Iris pigment epithelial cell (primary cell): ENCODE measurements around the gene ATP5F1D.
A peak's percentile ranks its signal among the peaks of the same experiment; 100 is the strongest.

ENCODE experiments used
- DNase-seq: peaks from one replicate; pipeline ENCODE4 v3.0.0-alpha.2; 2011; ENCODE audit warnings: low read depth

ATP5F1D gene

GRCh38 chr19:1259206-1259875 lies 17.8 kb downstream of the ATP5F1D start:
- DNase-seq = peak; percentile 46

DNA sequence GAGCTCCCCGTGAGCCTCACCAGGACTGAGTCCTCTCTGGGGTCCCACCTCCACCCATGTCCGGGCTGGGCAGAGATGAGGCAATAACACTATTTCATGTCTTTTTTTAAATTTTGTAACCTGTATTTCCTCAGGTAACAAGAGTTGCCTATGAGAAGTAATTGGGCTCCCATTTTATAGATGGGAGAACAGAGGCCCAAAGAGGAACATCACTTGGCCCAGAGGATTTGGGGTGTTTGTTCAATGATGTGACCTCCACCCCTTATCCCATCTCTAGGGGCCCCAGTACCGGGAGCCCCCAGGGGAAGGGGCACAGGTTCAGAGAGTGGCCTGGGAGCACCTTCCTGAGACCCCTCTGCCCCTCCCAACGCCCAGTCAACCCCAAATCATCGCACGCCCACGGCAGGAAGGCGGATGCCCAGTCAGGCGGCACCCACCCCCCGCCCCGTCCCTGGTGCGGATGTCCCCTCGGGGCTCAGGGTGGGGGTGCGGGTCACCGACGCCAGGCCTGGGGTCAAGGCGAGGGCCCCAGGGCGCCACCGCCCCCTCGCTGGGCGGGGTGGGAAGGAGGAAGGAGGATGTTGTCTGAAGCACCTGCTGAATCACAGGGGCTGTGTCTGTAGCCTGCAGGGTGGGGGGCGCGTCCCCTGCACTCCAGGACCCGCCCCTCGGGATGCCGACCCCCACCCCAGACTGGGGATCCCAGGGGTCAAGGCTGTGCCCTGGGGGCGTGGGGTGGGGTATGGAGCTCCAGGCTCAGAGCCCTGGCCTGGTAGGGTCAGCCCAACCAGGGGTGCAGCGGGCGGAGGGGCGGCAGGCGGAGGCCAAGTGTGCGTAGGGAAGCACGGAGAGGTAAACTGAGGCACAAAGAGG lies 18.6 kb downstream of the ATP5F1D start:
- peak; percentile 31 for DNase-seq

DNA sequence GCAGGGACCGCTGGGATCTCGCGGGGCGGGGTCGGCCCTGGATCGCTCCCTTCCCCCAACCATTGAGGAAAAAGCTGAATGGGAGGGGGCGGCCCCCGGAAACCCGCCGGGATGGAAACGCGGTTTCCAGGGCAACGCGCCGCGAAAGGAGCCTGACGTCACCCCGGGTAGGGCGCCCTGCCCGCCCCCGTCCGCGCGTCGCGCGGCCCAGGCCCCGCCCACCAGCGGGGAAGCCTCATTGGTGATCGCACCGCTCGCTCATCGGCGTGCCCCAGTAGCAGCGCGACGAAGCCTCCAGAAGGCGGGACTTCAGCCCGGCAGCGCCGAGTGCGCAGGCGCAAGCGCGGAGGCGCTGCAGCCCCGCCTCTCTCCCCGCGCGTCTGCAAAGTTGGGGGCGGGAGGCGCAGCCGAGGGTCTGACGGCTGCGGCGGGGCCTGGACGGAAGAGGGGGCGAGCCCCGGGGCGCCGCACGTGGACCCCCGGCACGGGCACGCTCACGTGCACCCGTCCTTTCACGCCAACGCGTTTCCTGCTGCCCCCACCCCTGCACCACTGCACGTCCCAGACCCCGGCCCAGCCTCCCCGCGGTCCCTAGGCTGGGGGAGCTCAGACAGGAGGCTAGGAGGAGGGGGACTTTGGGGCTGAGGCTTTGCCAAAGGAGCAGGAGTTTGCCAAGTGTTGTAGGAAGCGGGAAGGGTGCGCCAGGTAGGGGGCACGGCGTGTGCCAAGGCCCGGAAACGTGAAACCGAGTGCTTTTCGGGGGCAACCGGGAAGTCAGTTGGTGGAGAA lies 19.4 kb downstream of the ATP5F1D start:
- DNase-seq = peak; percentile 93

DNA sequence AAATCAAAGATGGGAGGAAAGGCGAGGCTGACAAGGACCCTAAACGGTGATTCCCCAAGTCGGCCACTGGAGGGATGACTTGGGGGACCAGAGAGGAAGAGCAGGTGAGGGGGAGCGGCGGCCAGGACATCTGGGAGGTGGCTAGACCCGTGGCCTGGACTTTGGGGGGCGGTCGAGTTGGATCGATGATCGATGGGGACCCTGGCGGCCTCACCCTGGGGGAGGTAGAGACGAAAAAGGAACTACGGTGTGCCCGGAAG lies 19.9 kb downstream of the ATP5F1D start:
- no peak for DNase-seq

GRCh38 chr19:1261798-1262622 lies 20.5 kb downstream of the ATP5F1D start:
- peak; percentile 32 for DNase-seq

DNA sequence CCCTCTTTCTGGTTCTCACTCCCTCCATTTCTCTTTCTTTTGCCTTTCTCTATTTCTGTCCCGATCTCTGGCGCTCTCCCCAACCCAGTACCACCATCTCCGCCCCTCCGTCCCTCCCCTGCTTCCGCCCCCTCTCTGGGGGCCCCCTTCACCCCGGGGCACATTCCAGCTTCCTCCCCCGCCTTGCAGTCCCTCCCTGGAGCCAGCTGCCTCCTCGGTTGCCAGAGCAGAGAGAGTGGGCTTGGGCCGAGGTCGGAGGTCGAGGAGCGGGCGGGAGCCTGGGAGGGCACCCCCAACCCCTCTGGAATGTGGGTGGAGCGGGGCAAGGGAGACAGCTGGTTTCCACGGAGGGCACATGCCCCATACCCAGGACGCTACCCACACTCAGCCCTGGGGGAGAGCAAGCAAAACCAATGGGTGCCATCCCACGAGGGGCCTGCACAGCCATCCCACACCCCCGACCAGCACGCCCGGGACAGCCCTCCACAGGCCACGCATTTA lies 21.1 kb downstream of the ATP5F1D start:
- no peak for DNase-seq

GRCh38 chr19:1263188-1263587 lies 21.6 kb downstream of the ATP5F1D start:
- no peak for DNase-seq

- DNase-seq = peak; percentile 85
These were observed 23.5 kb downstream of the ATP5F1D start for GRCh38 chr19:1264801-1265614.

- no peak for DNase-seq
These were observed 24.1 kb downstream of the ATP5F1D start for GRCh38 chr19:1265615-1266128.

DNA sequence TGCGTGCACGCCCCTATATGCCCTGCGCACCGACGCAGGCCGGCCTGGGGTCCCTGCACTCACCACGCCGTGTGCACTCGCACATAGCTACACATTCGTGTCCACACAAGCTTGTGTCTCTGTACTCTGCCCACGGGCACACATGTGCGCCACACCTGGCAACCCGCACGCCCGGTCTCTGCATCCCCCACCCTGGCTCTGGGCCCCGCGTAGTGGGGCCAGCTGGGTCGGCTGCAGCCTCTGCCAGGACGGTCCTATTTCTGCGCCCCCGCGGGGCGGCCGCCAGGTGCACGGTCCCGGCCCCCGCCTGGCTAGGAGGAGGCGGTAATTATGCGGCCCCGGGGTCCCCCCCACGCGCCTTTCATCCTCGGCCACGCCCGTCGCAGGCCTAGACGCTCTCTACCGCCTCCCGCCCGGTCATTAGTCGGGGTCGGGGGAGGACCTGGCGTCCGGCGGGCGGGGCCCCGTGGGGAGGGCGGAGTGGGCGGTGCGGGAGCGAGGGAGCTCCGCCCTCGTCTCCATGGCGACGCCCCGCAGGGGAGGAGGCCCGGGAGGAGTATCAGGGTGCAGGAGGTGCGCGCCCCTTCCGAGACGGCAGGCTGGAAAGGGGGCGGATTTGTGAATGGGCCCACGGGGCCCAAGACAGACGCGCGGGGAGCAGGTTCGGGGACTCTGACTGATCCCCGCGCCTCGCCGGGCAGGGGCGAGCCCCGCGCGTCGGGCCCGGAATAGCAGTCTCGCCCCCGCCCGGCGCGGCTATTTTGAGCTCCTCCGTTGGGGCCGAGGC lies 24.8 kb downstream of the ATP5F1D start:
- peak; percentile 83 for DNase-seq

DNA sequence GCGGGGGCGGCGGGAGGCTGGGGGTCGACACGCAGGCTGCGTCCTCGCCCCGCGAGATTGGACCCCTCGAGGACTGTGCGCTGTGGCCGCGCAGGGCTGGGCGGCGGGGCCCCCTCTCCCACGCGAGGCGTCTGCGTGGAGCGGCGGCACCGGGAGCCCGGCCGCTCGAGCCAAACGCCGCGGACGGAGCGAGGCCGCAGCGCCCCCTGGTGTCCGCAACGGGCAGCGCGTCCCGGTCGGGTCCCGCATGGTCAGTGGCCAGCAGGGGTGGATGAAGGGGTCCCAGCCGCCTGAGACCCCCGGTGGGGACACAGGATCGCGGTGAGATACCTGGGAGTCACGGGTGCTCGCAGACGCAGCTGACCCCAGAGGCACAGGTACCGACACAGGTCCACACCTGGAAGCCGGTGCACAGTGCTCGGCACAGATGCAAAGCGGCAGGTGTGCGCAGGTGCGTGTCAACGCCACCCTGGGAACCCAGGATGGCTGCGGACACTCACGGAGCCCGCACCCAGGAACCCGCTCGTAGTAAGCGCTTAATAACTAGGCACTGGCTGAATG lies 25.4 kb downstream of the ATP5F1D start:
- DNase-seq = peak; percentile 30

GRCh38 chr19:1267477-1268225 lies 26.1 kb downstream of the ATP5F1D start:
- DNase-seq = peak; percentile 47

DNA sequence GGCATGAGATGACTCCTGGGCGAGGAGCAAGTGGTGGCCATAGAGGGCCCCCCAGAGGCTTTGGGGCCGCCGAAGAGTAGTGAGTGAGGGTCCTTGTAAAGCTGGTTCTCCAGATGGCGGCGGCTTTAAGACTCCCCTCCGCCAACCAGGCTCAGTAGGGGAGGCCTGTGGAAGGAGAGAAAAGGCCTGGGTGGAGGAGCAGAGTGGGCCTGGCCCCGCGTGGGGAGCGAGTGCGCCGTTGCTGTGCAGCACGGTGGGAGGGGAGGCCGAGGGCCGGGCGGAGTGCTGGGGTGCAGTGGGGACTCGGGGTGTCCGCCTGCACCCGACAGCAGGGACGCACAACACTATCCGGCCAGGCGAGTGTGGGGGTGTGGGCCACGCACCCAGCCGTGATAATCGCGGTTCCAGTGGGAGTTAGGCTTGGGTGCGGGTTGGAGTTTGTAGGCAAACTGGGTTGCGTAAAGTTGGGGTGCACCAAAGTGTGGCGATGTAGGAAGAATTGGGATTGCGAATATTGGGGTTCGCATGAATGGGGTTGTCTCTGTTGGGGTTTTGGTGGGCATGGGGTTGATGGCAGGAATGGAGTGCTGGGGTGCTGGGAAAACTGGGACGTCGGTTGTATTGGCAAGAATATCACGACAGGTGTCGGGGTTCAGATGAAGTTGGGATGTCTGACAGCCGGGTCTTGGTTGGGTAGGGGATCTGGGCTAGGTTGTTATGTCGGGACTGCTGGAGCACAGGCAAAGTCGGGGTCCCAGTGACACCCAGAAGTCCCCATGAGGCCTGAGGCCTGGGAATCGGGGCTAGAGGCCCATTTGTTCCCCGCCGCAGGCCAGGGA lies 26.9 kb downstream of the ATP5F1D start:
- DNase-seq = no peak

DNA sequence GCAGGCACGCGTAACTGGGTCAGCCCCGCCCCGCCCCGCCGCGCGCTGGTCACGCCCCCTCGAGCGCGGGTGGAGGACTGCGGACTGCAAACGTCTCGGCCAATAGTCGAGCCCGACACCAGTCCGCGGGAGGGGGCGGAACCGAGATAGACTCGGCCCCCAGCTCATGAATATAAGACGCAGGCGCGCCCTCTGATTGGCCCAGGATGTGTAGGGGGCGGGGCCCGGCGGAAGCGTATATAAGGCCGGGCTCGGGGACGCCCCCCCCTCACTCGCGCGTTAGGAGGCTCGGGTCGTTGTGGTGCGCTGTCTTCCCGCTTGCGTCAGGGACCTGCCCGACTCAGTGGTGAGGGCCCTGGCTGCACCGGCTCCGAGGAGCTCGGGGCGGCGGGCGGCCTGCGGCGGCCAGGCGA lies 27.5 kb downstream of the ATP5F1D start, which contains the start of gene CIRBP:
CIRBP (plus strand) TSS at position 268 of the 413 bp plus-strand sequence. CDS start 1,602 bp downstream, outside the sequence.
- DNase-seq = peak; percentile 99

DNA sequence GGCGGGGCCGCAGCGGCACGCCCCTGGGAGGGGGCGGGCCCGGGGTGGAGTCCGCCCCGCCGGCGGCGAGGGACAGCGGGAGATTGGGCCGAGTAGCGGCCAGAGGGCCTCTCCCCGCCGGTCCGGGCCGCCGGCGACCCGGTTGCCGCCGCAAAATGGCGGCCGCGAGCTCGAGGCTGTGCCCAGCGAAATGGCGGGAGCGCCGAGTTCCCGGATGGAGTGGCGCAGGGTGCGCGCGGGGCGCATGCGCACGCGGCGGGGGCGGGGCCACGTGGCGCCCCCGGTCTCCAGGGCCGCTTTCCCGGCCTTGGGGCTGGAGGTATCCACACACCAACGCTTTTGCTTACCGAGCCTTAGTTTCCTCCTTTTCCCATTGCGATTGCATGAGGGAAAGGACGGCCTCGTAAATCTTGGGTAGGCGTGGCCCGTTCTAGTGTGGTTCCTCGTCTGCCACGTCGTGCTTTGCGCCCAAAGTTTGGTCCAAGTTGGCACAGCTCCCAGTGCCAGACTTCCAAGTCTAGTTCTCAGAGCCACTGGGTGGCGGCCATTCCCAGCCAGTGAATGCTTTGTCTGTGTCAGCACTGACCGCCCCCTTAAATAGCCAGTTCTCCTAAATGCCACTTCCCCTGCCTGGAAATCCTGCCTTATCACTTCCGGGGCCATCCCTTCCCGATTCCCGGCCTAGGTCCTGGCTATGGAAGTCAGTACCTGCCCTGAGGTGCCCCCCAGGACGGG lies 28.1 kb downstream of the ATP5F1D start:
- peak; percentile 82 for DNase-seq

DNA sequence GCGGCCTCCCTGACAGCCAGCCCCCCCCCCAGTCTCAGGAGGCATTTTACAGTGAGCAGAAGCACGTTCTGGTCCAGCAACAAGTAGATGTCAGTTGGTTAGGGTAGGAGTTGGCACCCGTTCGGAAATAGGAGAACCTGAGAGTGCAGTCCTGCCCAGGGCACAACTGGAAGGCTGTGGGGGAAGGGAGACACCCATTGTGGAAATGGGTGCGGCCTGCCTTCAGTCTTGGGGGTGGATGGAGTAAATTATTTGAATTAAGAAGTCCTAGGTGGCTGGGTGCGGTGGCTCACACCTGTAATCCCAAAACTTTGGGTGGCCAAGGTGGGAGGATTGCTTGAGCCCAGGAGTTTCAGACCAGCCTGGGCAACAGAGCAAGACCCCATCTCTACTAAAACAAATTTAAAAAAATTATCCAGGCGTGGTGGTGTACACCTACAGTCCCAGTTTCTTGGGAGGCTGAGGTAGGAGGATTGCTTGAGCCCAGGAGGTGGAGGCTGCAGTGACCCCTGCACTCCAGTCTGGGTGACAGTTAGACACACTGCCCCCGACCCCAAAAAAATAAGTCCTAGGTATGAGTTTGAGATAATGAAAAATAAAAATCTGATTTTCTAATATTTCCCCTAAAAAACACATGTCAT lies 28.8 kb downstream of the ATP5F1D start:
- no peak for DNase-seq
